Astrocyte (in vitro differentiated cells and primary cell): ENCODE results near the gene GLIPR1.

Experiments used
- CTCF ChIP-seq: IDR thresholded peaks from 2 replicates; pipeline ENCODE4 v1.5.1; 2011; ENCODE audit warnings: low read depth, mild to moderate bottlenecking, inconsistent platforms, low read length, moderate library complexity; ENCODE audit not compliant: insufficient read depth
- EZH2 ChIP-seq: IDR thresholded peaks from 2 replicates; pipeline ENCODE4 v1.6.1; 2012; ENCODE audit warnings: mild to moderate bottlenecking, low read length, inconsistent platforms; ENCODE audit not compliant: insufficient read depth

GRCh38 chr12:75526655-75527511 is 46.3 kb downstream of the GLIPR1 start:
- TF ChIP-seq CTCF, result peak; percentile 79
- no peak for TF ChIP-seq EZH2
